GM19397 (cell line): ENCODE data around the gene RPE.

Source experiments
- ATAC-seq: cut with Tn5 transposase; IDR thresholded peaks from one replicate; pipeline ENCODE4 v1.9.1; 2021; ENCODE audit warnings: mild to moderate bottlenecking, moderate library complexity; ENCODE audit not compliant: unreplicated experiment

RPE gene

GRCh38 chr2:210002158-210003157 lies at the start of gene RPE:
RPE (plus strand) TSS chr2:210002638; CDS start chr2:210002662, 24 bp downstream.
- peak; percentile 100 for ATAC-seq

- ATAC-seq, result no peak
These were observed 46.2 kb upstream of the RPE start for GRCh38 chr2:209956271-209956670.

DNA sequence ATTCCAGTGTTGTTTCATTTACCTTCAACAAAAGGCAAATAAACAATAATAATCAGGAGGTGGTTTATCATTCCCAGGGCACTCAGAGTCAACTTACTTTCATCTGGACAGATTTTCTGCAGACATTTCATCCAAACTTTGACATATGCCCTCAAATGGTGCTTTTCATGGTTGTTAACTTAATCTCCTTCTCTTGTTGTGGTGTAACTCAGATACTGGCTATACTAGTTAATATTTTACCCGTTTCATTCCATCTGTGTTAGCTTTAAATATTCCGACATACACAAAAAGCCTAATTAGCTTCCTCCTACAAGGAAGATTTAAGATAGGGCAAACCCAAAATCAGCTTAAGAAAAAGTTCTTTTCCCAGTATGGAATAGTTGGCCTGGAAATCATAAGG lies 44.4 kb upstream of the RPE start:
- no peak for ATAC-seq

DNA sequence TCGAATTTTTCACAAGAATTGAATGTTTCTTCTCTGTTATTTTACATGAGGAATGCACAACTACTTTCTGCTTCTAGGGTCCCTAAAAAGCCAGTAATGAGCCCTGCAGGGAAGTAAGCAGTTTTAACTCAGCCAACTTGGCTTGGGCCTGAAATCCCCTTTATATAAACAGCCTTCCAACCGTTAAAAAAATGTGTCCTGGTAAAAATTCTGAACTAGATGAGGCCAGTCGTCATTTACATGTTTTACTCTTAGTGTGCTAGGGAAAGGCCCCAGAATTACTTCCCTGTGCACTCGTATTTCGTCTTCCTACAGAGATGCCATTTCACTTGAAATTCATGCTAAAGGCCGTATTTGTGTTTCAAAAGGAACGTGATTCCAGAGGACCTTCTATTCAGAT lies 42.4 kb upstream of the RPE start:
- no peak for ATAC-seq

GRCh38 chr2:209960676-209961630 lies 41.5 kb upstream of the RPE start:
- ATAC-seq, result peak; percentile 94

GRCh38 chr2:209965723-209966122 lies 36.7 kb upstream of the RPE start:
- ATAC-seq, result no peak

GRCh38 chr2:209969692-209970091 lies 32.7 kb upstream of the RPE start:
- ATAC-seq, result no peak

- ATAC-seq, result no peak
These were observed 32.2 kb upstream of the RPE start for GRCh38 chr2:209970271-209970670.

DNA sequence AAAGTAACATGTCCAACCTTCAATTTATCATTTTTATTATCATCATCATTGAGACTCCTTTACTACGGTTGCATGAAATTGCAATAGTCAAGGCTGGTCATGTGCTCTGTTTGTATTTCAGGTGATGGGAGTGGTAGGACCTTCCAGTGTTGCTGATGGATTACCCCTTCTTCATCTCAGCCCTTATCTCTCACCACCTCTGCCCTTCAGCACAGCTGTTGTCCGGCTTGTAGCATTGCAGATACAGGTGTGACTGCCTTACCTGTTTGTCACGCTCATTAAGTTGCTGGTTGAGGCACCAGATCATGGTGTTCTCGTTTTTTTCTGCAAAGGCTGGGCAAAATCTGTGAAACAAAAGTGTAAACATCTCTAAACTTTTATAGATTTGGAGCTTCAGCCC lies 31.7 kb upstream of the RPE start:
- ATAC-seq, result no peak

- ATAC-seq, result no peak
These were observed 29.1 kb upstream of the RPE start for GRCh38 chr2:209973328-209973727.

DNA sequence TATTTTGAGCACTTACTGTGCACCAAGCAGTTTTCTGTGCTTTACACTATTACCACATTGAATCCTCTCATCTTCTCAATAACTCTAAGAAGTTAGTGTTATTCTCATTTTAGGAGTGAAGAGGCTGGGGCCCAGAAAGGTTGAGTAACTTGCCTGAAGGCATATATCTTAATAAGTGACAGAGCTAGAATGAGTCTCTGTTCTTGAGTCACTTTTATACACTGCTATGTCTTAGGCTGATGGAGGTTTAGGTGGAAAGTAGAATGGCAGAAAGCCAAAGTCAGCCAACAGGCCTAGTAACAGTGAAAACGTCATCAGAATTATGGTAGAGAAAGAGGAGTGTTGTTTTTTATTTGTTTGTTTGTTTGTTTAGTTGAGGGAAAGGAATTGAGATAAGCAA lies 27.9 kb upstream of the RPE start:
- ATAC-seq, result no peak

- ATAC-seq, result peak; percentile 75
These were observed 25.6 kb upstream of the RPE start for GRCh38 chr2:209976698-209977385.

GRCh38 chr2:209977386-209978239 lies 24.8 kb upstream of the RPE start:
- ATAC-seq, result no peak

DNA sequence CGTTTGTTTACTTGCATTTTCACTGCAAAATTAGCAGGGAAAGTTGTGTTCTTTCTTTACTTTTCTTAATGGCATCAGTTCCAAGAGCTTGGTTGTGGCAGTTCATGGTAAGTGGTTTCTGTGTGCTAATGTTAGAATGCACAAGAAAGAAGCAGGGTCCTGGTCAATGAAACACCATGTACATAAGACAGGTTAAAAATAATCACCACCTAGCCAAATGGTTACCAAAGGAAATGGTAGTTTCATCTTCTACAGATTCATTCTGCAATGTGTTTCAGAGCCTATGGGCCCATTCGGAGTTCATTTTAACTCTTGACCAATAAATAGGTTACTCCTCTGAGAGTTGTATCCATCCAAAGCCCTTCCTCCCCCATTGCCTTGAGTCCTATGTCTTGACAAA lies 18.1 kb upstream of the RPE start:
- no peak for ATAC-seq

GRCh38 chr2:209985874-209986273 lies 16.6 kb upstream of the RPE start:
- no peak for ATAC-seq

DNA sequence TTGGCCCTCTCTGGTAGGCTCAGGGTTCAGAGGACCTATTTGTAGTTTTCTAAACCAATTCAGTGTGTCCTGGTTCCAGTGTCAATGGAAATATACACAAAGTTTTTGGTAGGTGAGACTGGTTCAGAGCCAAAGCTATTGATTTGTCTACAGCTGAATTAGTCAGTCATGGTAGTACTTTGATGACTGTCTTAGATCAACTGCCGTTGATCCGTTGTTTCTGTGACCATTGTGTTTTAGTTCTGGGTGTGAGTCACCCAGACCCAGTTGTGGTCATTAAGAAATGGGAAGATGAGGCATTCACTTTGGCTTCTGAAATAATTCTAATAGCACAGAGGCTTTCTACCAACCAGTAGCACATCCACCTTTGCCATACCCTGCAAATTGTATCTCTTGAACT lies 16.0 kb upstream of the RPE start:
- ATAC-seq, result no peak

DNA sequence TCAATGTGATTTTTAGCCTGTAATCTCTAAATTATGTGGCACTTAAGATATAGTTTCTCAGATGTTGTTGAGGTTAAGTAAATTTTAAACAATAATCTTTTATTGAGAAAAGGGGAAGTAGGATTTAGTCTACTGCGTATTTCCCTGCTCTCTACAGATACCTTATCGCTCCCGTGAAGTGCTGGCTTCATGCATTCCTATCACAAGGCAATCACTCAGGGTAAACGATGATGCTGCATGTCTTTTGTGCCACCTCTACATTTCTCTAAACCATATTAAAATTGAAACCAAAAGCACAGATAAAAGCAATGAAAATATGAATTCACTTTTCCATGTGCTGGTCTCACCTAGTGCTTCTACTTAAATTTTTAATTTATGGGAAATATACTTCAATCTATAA lies 14.4 kb upstream of the RPE start:
- no peak for ATAC-seq

DNA sequence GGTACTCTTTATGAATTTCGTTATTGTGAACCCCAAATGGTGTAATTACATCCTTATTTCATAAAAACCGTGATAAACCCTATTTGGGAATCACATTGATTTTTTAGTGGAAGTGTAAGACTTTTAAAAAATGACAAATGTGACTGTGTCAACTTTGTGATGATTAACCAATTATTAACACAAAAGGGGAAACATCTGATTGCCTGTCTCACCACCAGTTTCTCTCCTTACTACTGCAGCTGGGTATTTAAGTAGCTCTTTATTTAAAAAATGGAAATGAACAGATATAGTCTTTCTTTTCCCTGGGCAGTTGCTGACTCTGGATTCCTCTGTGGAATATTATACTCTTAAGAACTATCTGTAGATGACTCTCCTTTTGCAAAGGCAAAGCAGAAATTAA lies 11.6 kb upstream of the RPE start:
- ATAC-seq, result no peak

- no peak for ATAC-seq
These were observed 8.5 kb upstream of the RPE start for GRCh38 chr2:209993968-209994367.

GRCh38 chr2:209998596-209998995 lies 3.8 kb upstream of the RPE start:
- no peak for ATAC-seq
